Measurements from ENCODE around the gene DDAH1.

DDAH1 gene

GRCh38 chr1:85437139-85437538 lies 27.8 kb downstream of the DDAH1 start:
- no peak for DNase-seq

- no peak for DNase-seq
Observed at GRCh38 chr1:85433096-85433495, 31.9 kb downstream of the DDAH1 start.

GRCh38 chr1:85428471-85429089 lies 36.4 kb downstream of the DDAH1 start:
- no peak for DNase-seq

- DNase-seq, result no peak
Observed at GRCh38 chr1:85427849-85428248, 37.1 kb downstream of the DDAH1 start.

- no peak for DNase-seq
Observed at GRCh38 chr1:85427331-85427730, 37.6 kb downstream of the DDAH1 start.

GRCh38 chr1:85421179-85421578 lies 43.8 kb downstream of the DDAH1 start:
- DNase-seq, result no peak

- no peak for DNase-seq
Observed at GRCh38 chr1:85420199-85420598, 44.8 kb downstream of the DDAH1 start.

- DNase-seq, result no peak
Observed at GRCh38 chr1:85417876-85418275, 47.1 kb downstream of the DDAH1 start.

GRCh38 chr1:85417017-85417416 lies 47.9 kb downstream of the DDAH1 start:
- no peak for DNase-seq

GRCh38 chr1:85413169-85413568 lies 51.8 kb downstream of the DDAH1 start:
- DNase-seq, result no peak

GRCh38 chr1:85411567-85412305 lies 53.2 kb downstream of the DDAH1 start:
- DNase-seq, result no peak

GRCh38 chr1:85409516-85409915 lies 55.4 kb downstream of the DDAH1 start:
- no peak for DNase-seq

GRCh38 chr1:85407746-85408377 lies 57.1 kb downstream of the DDAH1 start:
- DNase-seq, result no peak

- no peak for DNase-seq
Observed at GRCh38 chr1:85406887-85407533, 57.9 kb downstream of the DDAH1 start.

GRCh38 chr1:85406081-85406480 lies 58.9 kb downstream of the DDAH1 start:
- DNase-seq, result no peak

GRCh38 chr1:85404408-85404807 lies 60.6 kb downstream of the DDAH1 start:
- no peak for DNase-seq

- no peak for DNase-seq
Observed at GRCh38 chr1:85398391-85399064, 66.4 kb downstream of the DDAH1 start.

- DNase-seq, result no peak
Observed at GRCh38 chr1:85397490-85398032, 67.4 kb downstream of the DDAH1 start.

- DNase-seq, result no peak
Observed at GRCh38 chr1:85396194-85396593, 68.8 kb downstream of the DDAH1 start.

GRCh38 chr1:85394130-85394529 lies 70.8 kb downstream of the DDAH1 start:
- no peak for DNase-seq

GRCh38 chr1:85393490-85393889 lies 71.5 kb downstream of the DDAH1 start:
- no peak for DNase-seq

GRCh38 chr1:85388416-85388815 lies 76.5 kb downstream of the DDAH1 start:
- no peak for DNase-seq

- DNase-seq, result no peak
Observed at GRCh38 chr1:85387781-85388180, 77.2 kb downstream of the DDAH1 start.
